Skin epidermis (tissue), 12 donors: Measurements from ENCODE around the gene CKLF.

ENCODE experiments used
- H3K27ac ChIP-seq, 21 experiments: fragments of 200-600 bp; sonication (generic) in 11 of 21; one replicate each; pipeline ENCODE4 v1.5.0; 2020; ENCODE audit warnings: mild to moderate bottlenecking in 3 of 21, inconsistent platforms in 2 of 21, moderate library complexity in 2 of 21
- H3K4me3 ChIP-seq, 7 experiments: fragments of 200-600 bp; sonication (generic) in 2 of 7; one replicate each; pipeline ENCODE4 v1.5.0; 2020; ENCODE audit warnings: inconsistent platforms in 2 of 7, mild to moderate bottlenecking in 2 of 7, moderate library complexity in 1 of 7

The CKLF gene

DNA sequence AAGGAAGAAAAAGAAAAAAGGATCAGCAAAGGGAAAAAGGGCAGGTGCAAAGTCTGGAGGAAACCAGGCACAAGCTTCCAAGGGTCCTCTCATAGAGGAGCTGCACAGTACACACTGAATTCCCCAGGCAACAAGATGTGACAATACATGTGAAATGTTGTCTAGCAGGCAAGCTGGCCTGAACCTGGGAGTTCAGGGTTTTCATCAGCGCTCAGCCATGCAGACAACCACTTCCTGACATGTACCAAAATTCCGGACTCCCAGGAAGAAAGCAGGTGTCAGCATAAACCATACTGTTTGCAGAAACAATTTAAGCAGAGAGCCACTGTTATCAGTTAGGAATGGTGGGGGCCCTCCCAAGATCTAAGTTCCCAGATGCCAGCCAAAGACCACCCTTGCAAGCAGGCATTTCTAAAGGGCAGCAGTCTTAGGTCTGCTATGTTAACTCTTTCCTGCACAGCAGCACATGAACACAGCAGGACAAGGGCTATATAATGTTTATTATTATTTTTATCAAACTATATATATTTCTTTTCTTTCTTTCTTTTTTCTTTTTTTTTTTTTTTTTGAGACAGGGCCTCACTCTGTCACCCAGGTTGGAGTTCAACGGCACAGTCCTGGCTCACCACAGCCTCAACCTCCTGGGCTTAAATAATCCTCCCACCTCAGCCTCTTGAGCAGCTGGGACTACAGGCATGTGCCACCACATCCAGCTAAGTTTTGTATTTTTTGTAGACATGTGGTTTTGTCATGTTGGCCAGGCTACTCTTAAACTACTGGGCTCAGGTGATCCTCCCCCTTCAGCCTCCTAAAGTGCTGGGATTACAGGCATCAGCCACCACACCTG is 12.5 kb upstream of the CKLF start:
- peak overlapping the region in 3 of 21 experiments; percentile 16 to 49 (median 18) for H3K27ac ChIP-seq
- H3K4me3 ChIP-seq, result no peak overlapping the region

DNA sequence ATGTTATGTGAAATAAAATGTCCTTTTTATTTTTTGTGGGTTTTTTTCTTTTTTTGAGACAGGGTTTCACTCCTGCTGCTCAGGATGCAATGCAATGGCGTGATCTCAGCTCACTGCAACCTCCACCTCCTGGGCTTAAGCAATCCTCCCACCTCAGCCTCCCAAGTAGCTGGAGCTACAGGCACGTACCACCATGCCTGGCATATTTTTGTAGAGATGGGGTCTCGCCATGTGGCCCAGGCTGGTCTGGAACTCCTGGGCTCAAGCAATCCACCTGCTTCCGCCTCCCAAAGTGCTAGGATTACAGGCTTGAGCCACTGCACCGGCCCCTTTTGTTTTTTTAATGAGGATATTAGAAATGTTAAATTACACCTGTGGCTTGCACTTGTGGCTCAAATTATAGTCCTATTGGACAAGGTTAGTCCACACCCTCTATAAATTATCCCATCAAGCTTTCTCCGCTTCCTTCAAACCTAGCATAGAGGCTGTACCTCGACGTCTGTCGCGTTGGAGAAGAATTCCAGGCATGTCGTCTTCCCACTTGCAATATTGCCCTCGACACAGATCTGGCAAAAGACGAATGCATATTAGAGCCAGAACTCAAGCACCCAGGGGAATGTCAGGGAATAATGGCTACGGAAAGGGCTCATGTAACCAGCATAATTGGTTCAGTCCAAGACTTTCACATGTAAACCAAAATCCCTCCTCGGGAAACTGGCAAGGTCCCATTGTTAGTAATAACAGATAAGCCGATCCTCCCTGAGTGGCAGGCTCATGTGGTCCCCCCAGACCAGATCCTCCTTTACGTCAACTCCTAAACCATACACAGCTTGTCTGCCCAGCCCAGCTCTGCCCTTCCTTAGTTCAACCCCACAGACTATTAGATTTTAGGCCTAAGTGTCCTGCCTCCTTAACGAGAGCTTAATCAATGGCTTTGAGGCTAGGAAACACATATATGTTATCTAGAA is 10.7 kb upstream of the CKLF start:
- Histone ChIP-seq H3K4me3 (no peak overlapping the region), H3K27ac (no peak overlapping the region)

DNA sequence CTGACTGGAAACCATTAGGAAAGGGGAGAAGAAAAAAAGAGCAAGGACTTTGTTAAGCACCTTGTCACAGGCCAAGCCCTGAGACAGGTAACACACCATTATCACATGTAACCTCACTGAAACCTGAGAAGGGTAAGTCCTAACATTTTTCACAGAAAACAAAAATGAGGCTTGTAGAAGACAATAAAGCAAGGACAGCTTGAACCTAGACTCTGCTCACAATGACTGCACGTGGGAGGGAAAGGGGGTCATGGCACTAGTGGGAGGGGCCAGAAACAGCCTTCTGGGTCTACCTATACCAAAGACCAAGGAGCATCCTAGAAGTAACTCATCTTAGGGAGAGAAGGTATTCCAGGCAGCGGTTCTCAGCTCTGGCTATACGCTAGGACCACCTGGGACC is 10.0 kb upstream of the CKLF start:
- Histone ChIP-seq H3K27ac (no peak overlapping the region), H3K4me3 (no peak overlapping the region)

DNA sequence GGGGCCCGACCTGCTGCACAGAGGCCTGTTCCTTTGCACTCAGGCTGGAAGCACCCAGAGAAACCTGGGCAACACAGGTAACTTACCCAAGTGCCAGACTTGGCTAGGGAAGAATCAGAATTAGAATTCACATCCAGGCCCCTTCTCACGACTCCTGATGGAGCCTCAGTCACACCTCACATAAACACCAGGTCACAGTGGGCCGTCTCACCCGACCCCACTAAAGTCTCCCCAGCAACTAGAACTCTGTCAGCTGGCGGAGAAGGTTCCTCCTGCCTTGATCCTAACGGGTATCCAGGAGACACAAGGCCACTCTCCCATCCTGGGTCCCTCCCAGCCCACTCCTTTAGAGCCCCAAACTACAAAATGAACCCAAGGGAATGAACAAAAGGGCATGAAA is 8.8 kb upstream of the CKLF start:
- H3K27ac ChIP-seq, result peak overlapping the region in 1 of 21 experiments; percentile 13
- H3K4me3 ChIP-seq, result no peak overlapping the region

DNA sequence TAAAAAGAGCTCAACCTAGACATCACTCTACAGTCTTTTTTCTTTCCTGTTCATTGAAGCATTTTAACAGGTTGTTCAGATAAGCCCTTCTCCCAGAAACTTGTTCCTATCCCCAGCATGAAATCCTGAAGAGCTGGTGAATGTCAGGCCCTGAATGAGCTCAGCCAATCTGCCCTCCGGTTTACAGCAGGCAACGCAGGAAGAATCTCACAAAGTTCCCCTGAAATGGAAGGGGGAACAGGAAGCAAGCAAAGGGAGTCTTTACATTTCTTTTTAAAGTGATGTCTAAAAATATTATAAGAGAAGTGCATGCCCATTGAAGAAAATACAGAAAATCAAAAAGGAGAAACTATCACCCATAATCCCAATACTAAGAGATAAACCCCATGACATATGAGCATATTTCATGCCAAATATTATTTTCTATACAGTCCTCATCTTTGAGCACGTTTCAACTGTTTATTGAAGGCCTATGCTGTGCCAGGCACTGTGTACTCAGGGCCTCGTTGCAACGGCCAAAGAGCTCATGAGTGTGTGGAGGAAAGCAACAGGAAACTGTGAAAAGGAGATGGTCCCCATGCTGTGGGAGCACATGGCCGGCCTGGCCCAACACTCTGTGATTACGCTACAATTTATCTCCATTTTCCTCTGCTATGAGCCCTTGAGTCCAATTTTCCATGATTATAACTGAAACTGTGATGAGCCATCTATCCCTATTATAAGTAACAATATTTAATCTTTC is 8.2 kb upstream of the CKLF start:
- no peak overlapping the region for H3K4me3 ChIP-seq
- no peak overlapping the region for H3K27ac ChIP-seq

DNA sequence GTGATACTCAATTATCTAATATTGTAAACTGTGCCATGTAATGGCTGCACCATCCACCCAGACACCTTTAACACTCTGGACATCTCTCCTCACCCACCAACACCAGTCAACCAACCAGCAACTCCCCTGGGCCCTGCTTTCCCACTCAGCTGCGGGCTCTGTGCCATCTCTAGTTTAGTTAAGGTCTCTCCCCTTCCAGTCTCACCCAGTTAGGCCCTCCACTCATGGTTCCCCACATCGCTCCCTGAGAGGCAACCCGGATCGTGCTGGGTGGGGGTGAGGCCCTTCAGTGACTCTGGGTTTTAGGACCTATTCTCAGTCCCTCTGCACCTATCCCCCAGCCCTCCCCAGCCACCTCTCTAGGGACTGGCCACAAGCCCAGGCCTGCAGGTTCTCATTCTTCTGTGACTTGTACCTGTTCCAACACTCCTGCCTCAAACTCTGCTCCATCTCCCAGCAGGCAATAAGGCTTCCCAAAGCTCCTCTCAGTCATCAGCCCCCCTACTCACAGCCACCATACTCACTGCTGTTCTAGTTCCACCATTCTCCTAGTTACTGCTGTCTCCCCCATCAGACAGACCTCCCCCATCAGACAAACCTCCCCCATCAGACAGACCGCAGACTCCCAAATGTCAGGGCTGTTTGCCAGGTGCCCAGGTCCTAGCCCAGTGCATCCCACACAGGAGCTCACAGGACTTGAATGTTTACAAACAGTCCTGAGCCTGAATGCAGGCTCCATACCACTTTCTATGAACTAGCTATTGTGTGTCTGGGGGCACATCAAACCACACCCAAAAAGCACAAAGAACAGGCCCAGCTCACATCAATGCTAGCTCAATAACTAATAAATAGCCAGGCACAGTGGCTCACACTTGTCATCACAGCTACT is 5.0 kb upstream of the CKLF start:
- no peak overlapping the region for H3K4me3 ChIP-seq
- peak overlapping the region in 10 of 21 experiments; percentile 5 to 99 (median 97) for H3K27ac ChIP-seq

DNA sequence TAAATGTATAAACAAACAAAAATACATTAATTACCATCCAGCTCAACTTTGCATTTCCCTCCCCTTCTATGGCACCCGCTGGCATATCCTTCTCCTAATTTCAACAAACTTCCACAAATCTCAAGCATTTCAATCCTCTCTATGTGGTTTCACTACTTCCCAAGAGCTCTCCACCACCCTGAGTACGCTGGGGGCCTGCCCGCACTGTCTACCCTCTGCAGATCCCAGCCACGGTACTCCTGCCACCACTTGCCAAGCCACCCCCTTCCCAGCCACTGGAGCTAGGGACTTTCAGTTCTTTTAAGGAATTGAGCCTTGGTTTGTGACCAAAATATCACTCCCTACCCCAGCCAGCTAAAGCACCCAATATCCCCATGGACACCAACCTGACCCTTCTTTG is 4.3 kb upstream of the CKLF start:
- H3K27ac ChIP-seq, result peak overlapping the region in 16 of 21 experiments; percentile 54 to 99 (median 97)

DNA sequence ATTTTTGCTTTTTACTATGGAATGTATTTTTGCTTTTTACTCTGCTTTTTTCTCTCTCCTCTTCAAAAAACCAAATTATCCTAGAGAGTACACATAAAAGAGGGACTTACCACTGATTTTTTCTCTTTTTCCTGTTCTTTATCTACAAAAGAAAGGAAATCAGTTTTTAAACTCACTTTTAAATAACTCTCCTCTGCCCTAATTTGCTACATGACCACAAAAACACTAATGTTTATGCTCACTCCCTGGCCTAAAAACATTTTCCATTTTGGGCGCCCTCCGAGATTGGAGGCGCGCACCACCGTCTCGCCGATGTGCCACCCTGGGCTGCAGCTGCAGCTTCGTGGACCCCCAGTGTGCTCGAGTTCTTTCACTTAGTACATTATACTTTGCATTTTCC is 3.5 kb upstream of the CKLF start:
- H3K27ac ChIP-seq, result peak overlapping the region in 20 of 21 experiments; percentile 83 to 99 (median 97)
- peak overlapping the region; percentile 53 to 82 (median 63) for H3K4me3 ChIP-seq

More for the DNA sequence above, 4.3 kb upstream of the CKLF start:
- no peak overlapping the region for H3K4me3 ChIP-seq

DNA sequence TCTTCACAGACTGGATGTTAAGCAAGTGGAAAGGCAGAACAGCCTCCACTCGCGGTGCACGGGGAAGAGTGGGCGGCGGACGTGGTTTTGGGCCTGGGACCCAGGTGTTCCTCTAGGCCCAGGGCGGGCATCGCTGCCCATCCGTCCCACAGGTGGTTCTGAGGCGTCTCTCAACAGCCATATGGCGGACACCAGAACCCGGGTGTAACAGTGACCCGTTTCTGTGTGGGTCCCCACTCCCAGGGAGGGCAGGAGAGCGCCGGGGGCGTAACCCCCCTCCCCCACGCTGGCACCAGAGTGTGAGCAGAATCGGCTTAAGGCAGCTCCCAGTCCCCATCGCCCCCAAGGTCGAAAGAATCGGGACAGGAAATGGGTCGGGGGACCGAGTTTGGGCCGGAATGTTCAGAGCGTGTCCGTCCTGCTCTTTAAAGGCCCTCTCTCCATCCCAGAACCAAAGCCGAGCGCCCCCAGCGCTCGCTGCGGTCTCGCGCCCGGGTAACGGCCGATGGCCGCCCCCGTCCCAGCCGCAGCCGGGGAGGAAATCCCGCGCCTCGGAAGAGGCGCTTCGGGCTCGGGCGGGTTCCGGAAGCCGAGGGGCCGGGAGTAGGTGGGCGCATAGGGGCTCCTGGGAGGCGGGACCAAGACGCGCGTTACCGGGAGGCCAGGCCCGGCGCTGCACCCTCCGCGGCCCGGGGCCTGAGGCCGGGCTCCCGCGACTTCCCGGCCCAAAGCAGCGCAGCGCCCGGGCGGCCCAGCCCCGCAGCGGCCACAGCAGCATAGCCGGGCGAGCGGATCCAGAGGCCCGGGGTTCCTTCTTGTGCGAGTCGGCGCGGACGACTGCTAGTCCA is 2.9 kb upstream of the CKLF start, which contains the start of gene TK2:
Gene TK2 (minus strand): TSS at position 839 of the 848 bp plus-strand sequence. CDS start 61 bp downstream, at position 778.
- Histone ChIP-seq H3K4me3 (peak within 1 kb of the TSS; percentile 53 to 82 (median 63)), H3K27ac (peak within 1 kb of the TSS; percentile 75 to 99 (median 97))

DNA sequence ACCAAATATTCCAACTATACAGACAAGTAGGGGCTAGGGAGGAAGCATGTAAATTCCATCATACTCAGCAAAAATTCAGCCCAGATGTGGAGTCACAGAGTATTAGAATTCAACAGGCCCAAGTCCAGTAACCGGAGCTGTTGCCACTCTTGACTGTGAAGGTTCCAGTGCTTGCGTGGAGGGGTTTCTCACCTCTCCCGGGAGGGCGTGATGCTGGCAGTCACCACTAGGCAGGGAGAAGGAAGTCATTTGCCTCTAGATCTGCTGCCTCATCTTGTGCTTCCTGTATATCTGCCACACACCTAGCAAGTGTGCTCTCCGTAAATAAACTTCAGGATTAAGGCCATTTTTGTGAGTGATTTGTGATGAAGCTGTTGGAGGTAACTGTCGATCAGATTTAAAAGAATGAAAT is 1.0 kb upstream of the CKLF start:
- H3K4me3 ChIP-seq, result peak overlapping the region in 3 of 7 experiments; percentile 67 to 73 (median 69)
- H3K27ac ChIP-seq, result peak overlapping the region in 20 of 21 experiments; percentile 7 to 99 (median 92)

DNA sequence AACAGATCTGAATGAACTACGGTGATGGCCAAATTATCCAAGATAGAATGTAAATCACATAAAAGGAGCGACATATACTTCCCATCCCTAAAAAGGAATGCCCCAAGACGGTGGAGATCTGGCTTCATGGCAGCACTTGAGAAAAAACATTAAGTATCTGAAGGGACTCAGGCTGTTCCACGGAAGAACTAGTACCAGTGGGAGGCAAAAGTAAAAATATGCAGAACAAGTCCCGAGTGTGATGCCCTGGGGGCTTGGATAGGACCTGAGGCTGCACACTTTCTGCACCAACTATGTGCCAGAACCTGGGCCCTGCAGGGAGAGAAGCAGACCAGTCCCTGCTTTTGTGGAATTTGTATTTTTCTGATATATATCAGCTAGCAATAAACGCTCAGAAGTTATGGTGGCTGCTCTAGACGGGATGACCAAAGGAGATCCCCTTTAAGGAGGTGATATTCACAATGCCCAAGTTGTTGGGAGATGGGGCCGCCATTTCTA is 539 bp upstream of the CKLF start:
- Histone ChIP-seq H3K27ac (peak overlapping the region; percentile 75 to 99 (median 92)), H3K4me3 (peak overlapping the region; percentile 32 to 73 (median 67))

DNA sequence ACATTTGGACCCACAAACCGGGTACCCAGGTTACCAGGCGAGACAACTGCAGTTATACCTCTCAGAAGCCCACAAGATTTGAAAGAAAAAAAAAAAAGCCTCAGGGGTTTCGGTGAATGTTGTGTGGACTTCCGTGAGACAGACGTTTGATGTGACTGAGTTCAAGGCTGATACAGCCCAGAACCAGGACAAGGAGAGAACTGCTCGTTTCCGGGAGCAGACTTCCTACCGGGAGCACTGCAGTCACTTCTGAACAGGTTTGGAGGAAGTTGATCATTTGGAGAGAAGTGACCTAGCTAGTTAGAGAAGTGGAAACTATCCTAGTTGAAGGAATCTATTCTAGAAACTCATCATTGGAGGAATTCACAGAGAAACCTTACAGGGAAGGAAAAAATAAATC is 847 bp downstream of the CKLF start:
- Histone ChIP-seq H3K4me3 (peak overlapping the region; percentile 32 to 73 (median 67)), H3K27ac (peak overlapping the region in 19 of 21 experiments; percentile 73 to 99 (median 93))

DNA sequence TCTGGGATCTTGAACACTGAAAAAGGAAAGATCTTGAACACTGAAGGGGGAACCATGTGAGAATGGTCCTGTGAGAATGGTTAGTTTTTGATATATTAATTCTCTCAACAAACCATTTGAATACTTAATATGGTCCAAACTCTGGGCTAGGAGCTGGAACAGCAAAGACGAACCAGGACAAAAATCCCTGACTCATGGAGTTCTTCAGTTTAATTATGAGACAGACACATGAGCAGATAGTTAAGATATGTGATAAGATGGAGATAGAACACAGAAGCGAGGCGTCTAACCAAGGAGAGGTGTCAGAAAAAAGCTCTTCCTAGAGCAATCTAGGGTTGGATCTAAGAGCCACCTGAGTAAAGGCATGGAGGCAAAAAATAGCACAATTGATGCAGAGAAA is 1.6 kb downstream of the CKLF start:
- Histone ChIP-seq H3K27ac (peak overlapping the region in 11 of 21 experiments; percentile 85 to 99 (median 97)), H3K4me3 (peak overlapping the region in 3 of 7 experiments; percentile 67 to 73 (median 69))

DNA sequence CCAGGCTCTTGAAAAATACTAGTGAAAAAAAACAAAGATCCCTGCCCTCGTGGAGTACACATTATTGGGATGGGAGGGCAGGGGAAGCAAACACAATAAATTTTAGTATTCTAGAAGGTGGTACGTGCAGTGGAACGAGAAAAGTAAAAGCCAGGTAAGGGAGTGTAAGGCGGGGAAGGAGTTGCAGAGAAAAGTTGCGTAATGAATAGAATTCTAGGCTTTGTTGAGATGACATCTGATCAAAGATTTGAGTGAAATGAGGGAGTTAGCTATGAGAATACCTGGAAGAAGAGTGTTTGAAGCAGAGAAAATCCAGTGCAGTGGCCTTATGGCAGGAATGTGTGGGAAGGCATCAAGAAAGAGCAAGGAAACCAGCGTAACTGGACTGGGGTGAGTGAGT is 2.1 kb downstream of the CKLF start:
- Histone ChIP-seq H3K27ac (peak overlapping the region in 6 of 21 experiments; percentile 18 to 97 (median 65)), H3K4me3 (peak overlapping the region in 2 of 7 experiments; percentile 13 to 17)

DNA sequence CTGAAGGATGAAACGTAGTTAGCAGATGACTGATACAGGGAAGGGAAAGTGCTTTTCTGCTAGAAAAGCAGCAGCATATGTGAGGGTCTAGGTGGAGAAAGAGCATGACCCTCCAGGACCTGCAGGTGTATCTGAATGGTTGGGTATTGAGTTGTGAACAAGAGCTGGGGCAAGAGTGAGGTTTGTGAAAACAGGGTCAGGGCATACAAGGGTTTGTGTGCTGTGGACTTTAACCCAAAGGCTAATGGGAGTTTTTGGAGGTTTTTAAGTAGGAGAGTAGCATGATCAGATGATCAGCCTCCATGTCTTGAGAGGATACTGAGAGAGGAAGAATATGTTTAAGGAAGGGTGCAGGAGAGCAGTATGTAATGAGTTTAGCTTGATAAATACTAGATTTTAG is 7.7 kb downstream of the CKLF start:
- Histone ChIP-seq H3K27ac (no peak overlapping the region), H3K4me3 (no peak overlapping the region)

DNA sequence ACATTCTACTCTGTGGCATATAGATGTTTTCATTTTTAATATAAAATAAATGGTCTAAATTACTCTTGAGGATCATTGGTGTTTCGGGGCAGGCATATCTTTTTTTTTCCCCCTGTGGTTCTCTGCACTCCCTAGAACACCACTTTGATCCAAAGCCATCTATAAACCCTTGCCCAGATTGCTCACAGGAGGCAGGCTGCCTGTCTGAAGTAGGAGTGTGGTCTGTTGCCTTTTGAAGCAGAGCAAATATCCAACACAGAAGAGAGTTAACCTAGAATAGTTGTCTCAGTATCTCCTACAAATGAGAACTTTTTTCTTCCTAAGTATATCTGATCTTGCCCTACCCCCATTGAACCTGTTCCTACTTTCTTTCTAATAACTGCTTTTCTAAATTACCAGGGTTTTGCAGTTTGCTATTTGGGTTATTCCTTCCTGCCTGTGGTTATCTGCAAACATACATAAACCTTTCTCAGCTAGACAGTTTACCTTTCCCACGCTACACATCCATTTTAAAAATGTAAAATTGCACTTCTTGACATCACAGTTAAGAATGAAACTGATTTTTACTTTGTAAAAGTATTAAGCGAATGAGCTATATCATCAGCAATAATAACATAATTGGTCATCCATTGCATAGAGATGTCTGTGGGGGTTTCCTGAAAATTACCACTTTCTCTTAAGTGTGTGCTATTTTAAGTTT is 9.2 kb downstream of the CKLF start:
- peak overlapping the region in 3 of 21 experiments; percentile 4 to 49 (median 17) for H3K27ac ChIP-seq

DNA sequence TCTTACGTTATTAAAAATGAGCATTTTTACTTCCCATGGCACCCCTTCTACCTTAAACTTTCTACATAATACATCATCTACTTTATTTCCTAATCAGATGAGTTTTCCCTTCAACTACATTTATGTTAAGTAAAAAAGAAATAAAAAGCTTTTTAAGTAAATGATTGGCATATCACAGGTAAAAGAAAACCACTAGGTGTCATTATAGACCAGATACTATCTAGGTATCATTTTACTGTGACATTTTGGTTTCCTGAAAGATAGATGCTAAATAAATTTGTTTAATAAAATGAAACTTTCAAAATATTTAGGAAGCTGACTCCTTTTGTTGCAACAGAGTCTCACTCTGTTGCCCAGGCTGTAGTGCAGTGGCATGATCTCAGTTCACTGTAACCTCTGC is 10.0 kb downstream of the CKLF start:
- Histone ChIP-seq H3K4me3 (no peak overlapping the region), H3K27ac (peak overlapping the region in 1 of 21 experiments; percentile 26)

More for the DNA sequence above, 9.2 kb downstream of the CKLF start:
- no peak overlapping the region for H3K4me3 ChIP-seq
